ENCODE results near the gene TBX1. TPM values are rescaled to one million over a fixed set of nuclear protein-coding genes. Genes with fewer than 3 reads are reported as not detected.

TBX1 gene
- total RNA-seq, 3 donors from 2014 or later (not counting 1 experiment from before 2014, with no cell fraction given): 2.0 to 4.6 (median 3.2) TPM

DNA sequence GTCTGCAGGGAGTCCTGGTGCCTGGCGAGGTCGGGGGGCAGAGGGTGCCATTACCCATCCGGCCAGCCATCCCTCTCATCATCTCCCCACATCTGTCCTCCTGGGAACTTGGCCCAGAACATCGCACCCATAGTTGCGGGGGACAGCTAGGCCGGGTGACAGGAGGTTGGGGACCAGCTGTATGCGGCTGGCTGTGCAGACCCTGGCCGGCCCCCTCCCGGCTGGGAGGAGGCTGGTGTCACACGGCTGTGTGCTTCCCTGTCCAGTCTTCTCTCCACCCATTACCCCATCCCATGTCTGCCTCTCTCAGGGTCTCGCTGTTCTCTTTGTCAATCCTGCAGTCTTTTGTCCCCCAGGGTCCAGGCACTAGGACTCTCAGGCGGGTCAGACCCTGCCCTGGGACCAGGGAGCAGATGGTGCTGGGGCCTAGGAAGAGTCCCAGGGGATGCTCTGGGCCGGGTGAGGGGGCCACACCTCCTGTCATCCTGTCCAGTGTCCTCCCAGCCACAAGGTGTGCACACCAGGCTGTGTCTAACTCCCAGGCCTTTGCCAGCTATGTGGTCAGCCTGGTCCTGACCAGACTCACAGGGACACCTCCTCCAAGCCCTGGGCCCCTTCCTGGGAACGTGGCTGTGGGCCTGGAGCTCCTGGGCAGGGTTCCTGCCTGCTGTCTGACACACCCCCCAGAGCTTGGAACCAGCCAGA lies 6.4 kb upstream of the TBX1 start:
- H3K4me1 Mint-ChIP-seq: peaks cover 0 to 9% of the 10 kb centered on the region in 2 donors
- H3K27ac Mint-ChIP-seq: no peak overlapping the region
- TF ChIP-seq, protein P1, sequence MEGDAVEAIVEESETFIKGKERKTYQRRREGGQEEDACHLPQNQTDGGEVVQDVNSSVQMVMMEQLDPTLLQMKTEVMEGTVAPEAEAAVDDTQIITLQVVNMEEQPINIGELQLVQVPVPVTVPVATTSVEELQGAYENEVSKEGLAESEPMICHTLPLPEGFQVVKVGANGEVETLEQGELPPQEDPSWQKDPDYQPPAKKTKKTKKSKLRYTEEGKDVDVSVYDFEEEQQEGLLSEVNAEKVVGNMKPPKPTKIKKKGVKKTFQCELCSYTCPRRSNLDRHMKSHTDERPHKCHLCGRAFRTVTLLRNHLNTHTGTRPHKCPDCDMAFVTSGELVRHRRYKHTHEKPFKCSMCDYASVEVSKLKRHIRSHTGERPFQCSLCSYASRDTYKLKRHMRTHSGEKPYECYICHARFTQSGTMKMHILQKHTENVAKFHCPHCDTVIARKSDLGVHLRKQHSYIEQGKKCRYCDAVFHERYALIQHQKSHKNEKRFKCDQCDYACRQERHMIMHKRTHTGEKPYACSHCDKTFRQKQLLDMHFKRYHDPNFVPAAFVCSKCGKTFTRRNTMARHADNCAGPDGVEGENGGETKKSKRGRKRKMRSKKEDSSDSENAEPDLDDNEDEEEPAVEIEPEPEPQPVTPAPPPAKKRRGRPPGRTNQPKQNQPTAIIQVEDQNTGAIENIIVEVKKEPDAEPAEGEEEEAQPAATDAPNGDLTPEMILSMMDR (IDR thresholded peaks at IDR 0.05): no peak
- no peaks in the 10 kb centered on the region for H3K36me3 Mint-ChIP-seq
- H3K27me3 Mint-ChIP-seq (ENCODE audit: low read depth in 2 of 2): peaks cover 31 to 35% of the 10 kb centered on the region in 2 donors
- Histone ChIP-seq H3K9me3 (ENCODE audit: control insufficient read depth, insufficient read depth, low read length) (no peaks in the 10 kb centered on the region), H3K27me3 (ENCODE audit: control insufficient read depth, insufficient read depth, low read length) (peaks cover 30% of the 10 kb centered on the region), H3K27ac (ENCODE audit: low read length) (no peak overlapping the region), H3K4me3 (ENCODE audit: low read length) (no peak overlapping the region), H3K4me1 (ENCODE audit: control insufficient read depth, insufficient read depth, low read length) (peaks cover 21% of the 10 kb centered on the region), H3K36me3 (ENCODE audit: control insufficient read depth, insufficient read depth, low read length) (no peaks in the 10 kb centered on the region)
- no peak overlapping the region for H3K4me3 Mint-ChIP-seq
- intact Hi-C loops (cut with micrococcal nuclease): no loop called here
- 81% methylated on average over 14 of the region's 14 CpGs for WGBS (ENCODE audit: insufficient coverage)
- DNase-seq: no peak
- ATAC-seq: no peak
- no peaks in the 10 kb centered on the region for H3K9me3 Mint-ChIP-seq

DNA sequence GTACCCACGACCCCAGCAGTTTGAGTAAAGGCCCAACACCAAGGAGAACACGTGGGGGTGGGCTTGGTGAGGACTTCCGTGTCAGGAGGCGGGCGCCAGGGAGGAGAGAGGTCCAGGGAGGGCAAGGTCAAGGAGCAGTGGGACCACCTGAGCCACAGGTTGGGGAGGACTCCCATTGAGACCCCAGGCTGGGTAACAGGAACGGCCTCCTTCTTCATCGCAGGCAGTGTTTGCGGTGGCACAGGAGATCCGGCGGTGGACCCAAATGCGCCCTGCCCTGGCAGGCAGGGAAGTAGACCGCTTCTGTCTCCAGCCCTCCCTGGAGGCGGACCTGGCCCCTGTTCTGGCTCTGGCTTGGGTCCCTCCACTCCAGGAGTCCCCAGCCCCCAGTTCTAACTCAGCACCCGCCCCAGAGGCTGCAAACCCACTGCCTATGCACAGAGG lies 5.9 kb upstream of the TBX1 start:
- Mint-ChIP-seq H3K27me3 (ENCODE audit: low read depth in 2 of 2) (peaks cover 35 to 41% of the 10 kb centered on the region in 2 donors), H3K36me3 (no peaks in the 10 kb centered on the region), H3K9me3 (no peaks in the 10 kb centered on the region), H3K27ac (no peak overlapping the region), H3K4me3 (no peak overlapping the region), H3K4me1 (peaks cover 4 to 13% of the 10 kb centered on the region in 2 donors)
- no peak for ATAC-seq
- peaks cover 33% of the 10 kb centered on the region for H3K27me3 ChIP-seq (ENCODE audit: control insufficient read depth, insufficient read depth, low read length)
- TF ChIP-seq, protein P1 (IDR thresholded peaks at IDR 0.05): no peak
- intact Hi-C loops (cut with micrococcal nuclease): no loop called here
- no peaks in the 10 kb centered on the region for H3K9me3 ChIP-seq (ENCODE audit: control insufficient read depth, insufficient read depth, low read length)
- H3K27ac ChIP-seq (ENCODE audit: low read length): no peak overlapping the region
- H3K4me1 ChIP-seq (ENCODE audit: control insufficient read depth, insufficient read depth, low read length): peaks cover 25% of the 10 kb centered on the region
- H3K4me3 ChIP-seq (ENCODE audit: low read length): no peak overlapping the region
- DNase-seq: no peak
- H3K36me3 ChIP-seq (ENCODE audit: control insufficient read depth, insufficient read depth, low read length): no peaks in the 10 kb centered on the region
- 39% methylated on average over 14 of the region's 14 CpGs for WGBS (ENCODE audit: insufficient coverage)

DNA sequence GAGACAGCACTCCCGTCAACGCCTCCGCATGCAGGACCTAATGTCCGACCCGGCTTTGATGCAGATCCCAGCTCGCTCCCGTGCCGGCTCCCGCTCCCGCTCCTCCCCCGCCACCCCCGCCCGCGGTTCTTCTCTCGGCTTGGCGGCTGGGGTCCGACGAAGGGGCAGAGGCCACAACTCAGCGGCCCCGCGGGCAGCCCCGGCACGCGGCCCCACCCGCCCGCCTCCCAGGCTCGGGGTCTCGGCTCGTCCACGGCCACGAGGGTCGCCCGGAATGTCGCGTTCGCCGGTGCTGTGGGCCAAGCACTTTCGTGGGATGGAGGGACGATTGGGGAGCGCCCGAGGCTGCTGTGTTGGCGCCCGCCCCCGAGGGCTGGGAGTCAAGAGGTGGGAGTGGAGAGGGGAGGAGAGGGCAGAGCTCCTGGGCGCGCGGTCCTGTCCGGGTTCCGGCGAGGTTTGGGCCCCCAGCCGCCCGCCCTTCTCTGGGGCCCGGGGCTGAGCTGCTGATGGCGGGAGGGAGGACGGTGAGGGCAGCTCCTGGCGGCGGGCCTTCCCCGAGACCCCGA lies 5.3 kb upstream of the TBX1 start:
- H3K27me3 ChIP-seq (ENCODE audit: control insufficient read depth, insufficient read depth, low read length): peaks cover 35% of the 10 kb centered on the region
- H3K4me3 Mint-ChIP-seq: no peak overlapping the region
- H3K36me3 Mint-ChIP-seq: no peaks in the 10 kb centered on the region
- 4% methylated on average over 59 of the region's 59 CpGs for WGBS (ENCODE audit: insufficient coverage)
- peaks cover 9 to 18% of the 10 kb centered on the region in 2 donors for H3K4me1 Mint-ChIP-seq
- ATAC-seq: no peak
- no peaks in the 10 kb centered on the region for H3K9me3 Mint-ChIP-seq
- DNase-seq: no peak
- TF ChIP-seq, protein P1 (IDR thresholded peaks at IDR 0.05): no peak
- no peaks in the 10 kb centered on the region for H3K9me3 ChIP-seq (ENCODE audit: control insufficient read depth, insufficient read depth, low read length)
- no peak overlapping the region for H3K27ac ChIP-seq (ENCODE audit: low read length)
- no peak overlapping the region for H3K4me3 ChIP-seq (ENCODE audit: low read length)
- peaks cover 40 to 46% of the 10 kb centered on the region in 2 donors for H3K27me3 Mint-ChIP-seq (ENCODE audit: low read depth in 2 of 2)
- peaks cover 26% of the 10 kb centered on the region for H3K4me1 ChIP-seq (ENCODE audit: control insufficient read depth, insufficient read depth, low read length)
- H3K36me3 ChIP-seq (ENCODE audit: control insufficient read depth, insufficient read depth, low read length): no peaks in the 10 kb centered on the region
- H3K27ac Mint-ChIP-seq: no peak overlapping the region
- intact Hi-C loops (cut with micrococcal nuclease): no loop called here
